ENCODE data around the gene FOXM1.
A peak's percentile ranks its signal among the peaks of the same experiment; 100 is the strongest.

Gene FOXM1

DNA sequence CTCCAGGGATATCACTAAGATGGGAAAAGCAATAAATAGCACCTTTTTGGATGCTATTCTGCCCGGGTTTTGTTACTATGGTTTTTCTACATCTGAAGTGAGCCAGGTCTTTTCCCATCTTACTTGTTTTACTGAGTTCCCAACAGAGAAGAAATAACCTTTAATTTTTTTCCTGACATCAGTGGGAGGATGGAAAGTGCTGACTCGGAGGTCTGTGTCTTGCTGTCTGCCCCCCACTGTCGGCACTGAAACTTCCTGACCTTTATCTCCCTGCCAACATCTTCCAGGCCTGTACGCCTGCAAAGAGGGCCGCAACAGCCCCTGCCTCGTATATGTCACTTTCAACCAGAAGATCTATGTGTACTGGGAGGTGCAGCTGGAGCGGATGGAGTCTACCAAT, 53.5 kb downstream of the FOXM1 start:
- no peak for DNase-seq
- in situ Hi-C loops (cut with HindIII; ENCODE audit: low pct_ligation_motif_present, low pct_unique_long_range_greater_than_20kb, low sequenced_read_pairs): no loop called here

- no peak for DNase-seq
- in situ Hi-C loops (cut with HindIII; ENCODE audit: low pct_ligation_motif_present, low pct_unique_long_range_greater_than_20kb, low sequenced_read_pairs): no loop called here
Measured at GRCh38 chr12:2820432-2820831, 56.5 kb downstream of the FOXM1 start.

DNA sequence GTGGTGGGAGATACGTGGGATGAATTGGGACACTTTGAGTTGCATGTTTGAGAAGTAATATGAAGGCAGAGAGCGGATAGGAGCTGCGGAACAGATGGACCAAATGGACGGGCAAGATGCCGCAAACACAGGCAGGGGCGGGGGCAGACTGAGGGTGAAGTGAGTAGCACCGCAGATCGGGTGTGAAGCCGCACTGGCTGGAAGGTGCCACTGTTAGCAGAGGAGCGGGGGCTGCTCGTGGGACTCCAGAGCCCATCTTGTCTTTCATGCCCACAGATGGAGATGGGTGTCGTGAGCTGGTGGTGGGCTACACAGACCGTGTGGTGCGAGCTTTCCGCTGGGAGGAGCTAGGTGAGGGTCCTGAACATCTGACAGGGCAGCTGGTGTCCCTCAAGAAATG, 57.2 kb downstream of the FOXM1 start:
- DNase-seq: no peak
- in situ Hi-C loops (cut with HindIII; ENCODE audit: low pct_ligation_motif_present, low pct_unique_long_range_greater_than_20kb, low sequenced_read_pairs): no loop called here

- peak; percentile 84 for DNase-seq
- in situ Hi-C loops (cut with HindIII; ENCODE audit: low pct_ligation_motif_present, low pct_unique_long_range_greater_than_20kb, low sequenced_read_pairs): no loop called here
Measured at GRCh38 chr12:2813214-2814185, 63.5 kb downstream of the FOXM1 start.

DNA sequence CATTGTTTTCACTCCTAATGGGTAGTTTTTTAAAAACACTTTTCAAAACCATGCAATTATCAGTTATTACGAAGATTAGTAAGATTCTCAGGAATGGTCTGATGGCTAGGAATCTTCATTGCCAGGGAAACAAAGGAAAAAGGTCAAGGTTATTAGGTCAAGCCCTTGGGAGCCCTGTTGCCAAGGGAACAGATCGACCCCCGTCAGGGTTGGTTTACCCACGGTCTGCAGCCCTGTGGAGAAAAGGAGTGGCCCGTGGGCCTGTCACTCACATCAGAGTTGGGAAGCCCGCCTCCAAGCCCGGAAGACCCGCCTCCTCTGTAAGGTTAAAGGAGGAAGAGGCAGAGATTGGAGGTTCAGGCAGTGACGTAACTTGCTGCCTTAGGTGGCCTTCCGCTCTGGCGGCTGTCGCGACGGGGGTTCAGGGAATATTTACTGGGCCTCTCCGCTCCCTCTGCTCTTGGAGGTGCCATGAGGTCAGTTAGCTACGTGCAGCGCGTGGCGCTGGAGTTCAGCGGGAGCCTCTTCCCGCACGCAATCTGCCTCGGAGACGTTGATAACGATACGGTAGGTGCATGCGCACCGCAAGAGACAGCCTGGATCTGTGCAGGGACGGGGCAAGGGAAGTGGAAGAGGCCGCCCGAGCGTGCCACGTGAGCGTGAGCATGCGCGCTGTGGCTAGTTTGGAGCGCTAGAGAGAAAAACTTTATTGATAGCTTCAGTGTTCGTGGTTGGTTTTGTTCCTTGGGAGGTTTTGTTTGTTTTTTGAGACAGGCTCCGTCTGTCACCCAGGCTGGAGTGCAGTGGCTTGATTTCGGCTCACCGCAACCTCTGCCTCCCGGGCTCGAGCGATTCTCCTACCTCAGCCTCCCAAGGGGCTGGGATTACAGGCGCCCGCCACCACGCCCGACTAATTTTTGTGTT, 64.4 kb downstream of the FOXM1 start, which contains the start of gene ITFG2:
TSS of gene ITFG2 (plus strand) at position 379 of the 924 bp plus-strand sequence. CDS start at position 472, 93 bp downstream.
- peak; percentile 100 for DNase-seq

DNA sequence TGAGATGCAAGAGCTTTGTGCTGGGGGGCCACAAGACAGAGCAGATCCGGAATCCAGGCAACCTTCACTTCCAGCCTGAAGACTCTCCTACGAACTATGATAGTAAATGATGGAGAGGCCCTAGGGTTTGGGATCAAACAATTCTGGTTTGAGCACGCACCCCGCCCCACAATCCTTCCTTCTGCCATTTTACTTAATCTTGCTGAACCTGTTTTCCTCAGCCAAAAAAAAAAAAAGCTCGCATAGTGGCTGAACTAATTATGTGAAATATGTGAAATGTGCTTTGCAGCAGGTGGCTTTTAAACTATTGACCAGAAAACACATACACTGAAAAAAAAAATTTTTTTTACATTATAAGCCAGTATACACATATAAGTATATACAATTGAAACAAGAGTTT, 65.2 kb downstream of the FOXM1 start:
- in situ Hi-C loops (cut with HindIII; ENCODE audit: low pct_ligation_motif_present, low pct_unique_long_range_greater_than_20kb, low sequenced_read_pairs): no loop called here

More for the DNA sequence above, 64.4 kb downstream of the FOXM1 start, which contains the start of gene ITFG2:
- in situ Hi-C loops (cut with HindIII; ENCODE audit: low pct_ligation_motif_present, low pct_unique_long_range_greater_than_20kb, low sequenced_read_pairs): no loop called here

More for the DNA sequence above, 65.2 kb downstream of the FOXM1 start:
- no peak for DNase-seq

Measured in ACHN (cell line).